Colonic mucosa (tissue), 4 donors: ENCODE results near the gene HOXD10. TPM values are rescaled to one million over a fixed set of nuclear protein-coding genes. Genes with fewer than 3 reads are reported as not detected.
A peak's percentile ranks its signal among the peaks of the same experiment; 100 is the strongest.

ENCODE experiments used
- DNase-seq: peaks from one replicate; pipeline ENCODE4 v3.0.0-alpha.2; 2020
- H3K27ac ChIP-seq: fragments of 200-600 bp; one replicate; pipeline ENCODE4 v1.8.0; 2021
- H3K27me3 ChIP-seq: fragments of 200-600 bp; one replicate; pipeline ENCODE4 v1.8.0; 2021
- H3K36me3 ChIP-seq: fragments of 200-600 bp; one replicate; pipeline ENCODE4 v1.8.0; 2021
- H3K4me1 ChIP-seq: fragments of 200-600 bp; one replicate; pipeline ENCODE4 v1.8.0; 2021; ENCODE audit warnings: mild to moderate bottlenecking
- H3K4me3 ChIP-seq: fragments of 200-600 bp; one replicate; pipeline ENCODE4 v1.8.0; 2021
- H3K9ac ChIP-seq, 2 donors: one replicate each; pipeline ENCODE4 v1.7.0; 2013; ENCODE audit warnings: control low read depth in 2 of 2, low read depth in 2 of 2, low read length in 2 of 2
- H3K9me3 ChIP-seq: fragments of 200-600 bp; one replicate; pipeline ENCODE4 v1.8.0; 2021
- intact Hi-C: fragments of 100-400 bp; cut with DNase I; formaldehyde crosslinking; loops from one replicate; pipeline ENCODE4 v1.14.1; 2022
- total RNA-seq, 2 donors: library from RNA; stranded (reverse); fragmentation: NEBNext Ultra II Directional in 1 of 2; extraction: Animal tissue kit (Norgen Biotek cat#: 25700) in 1 of 2; gene quantifications; one replicate each; pipeline ENCODE4 v1.2.1, GENCODE V29; 2021
- TF ChIP-seq, protein P1 (sequence below): fragments of 200-600 bp; IDR thresholded peaks from one replicate; pipeline ENCODE4 v1.8.0; 2022; ENCODE audit warnings: antibody characterized with exemption, mild to moderate bottlenecking
- donor health status: healthy.
- donor health status: DM: no; HTN: no; CAD: no.
- donor health status: DM: no; HTN: no; CAD: no.

The HOXD10 gene
- total RNA-seq, 2 donors from 2014 or later: 0.32 to 1.9 TPM

DNA sequence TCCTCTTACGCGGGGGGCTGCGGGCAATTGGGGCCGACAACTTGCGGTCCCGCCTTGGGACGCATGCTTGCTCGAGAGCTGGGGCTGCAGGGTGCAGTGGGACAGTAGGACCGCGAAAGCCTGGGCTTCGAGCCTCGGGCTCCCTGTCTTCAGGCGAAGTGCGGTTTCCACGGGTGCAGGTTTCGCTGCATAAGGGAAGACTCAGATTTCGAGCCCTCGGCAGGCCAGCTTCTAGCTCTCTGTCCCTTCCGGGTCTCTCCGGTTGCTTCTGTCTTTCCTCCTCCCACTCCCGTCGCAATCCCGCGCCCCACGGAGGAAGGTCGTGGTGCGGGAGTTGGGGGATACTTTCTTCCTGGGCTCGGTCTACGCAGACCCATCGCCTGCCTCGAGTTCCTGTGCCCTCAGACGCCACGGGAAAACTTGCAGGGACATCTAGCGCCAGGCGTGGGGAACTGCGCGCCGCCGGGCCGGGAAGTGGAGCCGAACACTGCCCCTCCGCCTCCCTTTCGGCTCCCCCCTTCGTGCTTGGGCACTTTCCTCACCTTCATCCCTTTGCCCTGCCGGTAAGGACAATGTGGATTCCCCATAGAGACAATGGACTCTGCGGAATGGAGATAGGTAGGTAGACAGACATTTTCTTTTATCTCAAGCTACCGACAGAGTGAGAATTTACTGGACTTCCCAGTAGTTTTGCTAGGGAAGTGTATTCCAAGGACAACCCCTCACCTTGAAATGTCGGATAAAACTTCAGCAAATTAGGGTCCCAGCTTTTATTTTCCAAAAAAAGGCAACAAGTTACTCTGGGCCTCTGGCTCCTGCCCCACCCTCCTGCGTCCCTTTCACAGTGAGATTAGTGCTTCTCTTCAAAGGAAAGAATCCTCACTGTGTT lies 28.3 kb upstream of the HOXD10 start:
- Histone ChIP-seq H3K4me3 (peak overlapping the region; percentile 12), H3K9ac (no peak overlapping the region), H3K4me1 (peaks cover 13% of the 10 kb centered on the region), H3K9me3 (no peaks in the 10 kb centered on the region), H3K27me3 (peaks cover 100% of the 10 kb centered on the region), H3K36me3 (no peaks in the 10 kb centered on the region), H3K27ac (no peak overlapping the region)
- intact Hi-C loops: loop anchor here (5.0 kb wide), 2 partner anchors 401 to 836 kb away; no protein-coding TSS in a partner anchor
- peak; percentile 66 for DNase-seq
- TF ChIP-seq, protein P1, sequence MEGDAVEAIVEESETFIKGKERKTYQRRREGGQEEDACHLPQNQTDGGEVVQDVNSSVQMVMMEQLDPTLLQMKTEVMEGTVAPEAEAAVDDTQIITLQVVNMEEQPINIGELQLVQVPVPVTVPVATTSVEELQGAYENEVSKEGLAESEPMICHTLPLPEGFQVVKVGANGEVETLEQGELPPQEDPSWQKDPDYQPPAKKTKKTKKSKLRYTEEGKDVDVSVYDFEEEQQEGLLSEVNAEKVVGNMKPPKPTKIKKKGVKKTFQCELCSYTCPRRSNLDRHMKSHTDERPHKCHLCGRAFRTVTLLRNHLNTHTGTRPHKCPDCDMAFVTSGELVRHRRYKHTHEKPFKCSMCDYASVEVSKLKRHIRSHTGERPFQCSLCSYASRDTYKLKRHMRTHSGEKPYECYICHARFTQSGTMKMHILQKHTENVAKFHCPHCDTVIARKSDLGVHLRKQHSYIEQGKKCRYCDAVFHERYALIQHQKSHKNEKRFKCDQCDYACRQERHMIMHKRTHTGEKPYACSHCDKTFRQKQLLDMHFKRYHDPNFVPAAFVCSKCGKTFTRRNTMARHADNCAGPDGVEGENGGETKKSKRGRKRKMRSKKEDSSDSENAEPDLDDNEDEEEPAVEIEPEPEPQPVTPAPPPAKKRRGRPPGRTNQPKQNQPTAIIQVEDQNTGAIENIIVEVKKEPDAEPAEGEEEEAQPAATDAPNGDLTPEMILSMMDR: peak; percentile 71

DNA sequence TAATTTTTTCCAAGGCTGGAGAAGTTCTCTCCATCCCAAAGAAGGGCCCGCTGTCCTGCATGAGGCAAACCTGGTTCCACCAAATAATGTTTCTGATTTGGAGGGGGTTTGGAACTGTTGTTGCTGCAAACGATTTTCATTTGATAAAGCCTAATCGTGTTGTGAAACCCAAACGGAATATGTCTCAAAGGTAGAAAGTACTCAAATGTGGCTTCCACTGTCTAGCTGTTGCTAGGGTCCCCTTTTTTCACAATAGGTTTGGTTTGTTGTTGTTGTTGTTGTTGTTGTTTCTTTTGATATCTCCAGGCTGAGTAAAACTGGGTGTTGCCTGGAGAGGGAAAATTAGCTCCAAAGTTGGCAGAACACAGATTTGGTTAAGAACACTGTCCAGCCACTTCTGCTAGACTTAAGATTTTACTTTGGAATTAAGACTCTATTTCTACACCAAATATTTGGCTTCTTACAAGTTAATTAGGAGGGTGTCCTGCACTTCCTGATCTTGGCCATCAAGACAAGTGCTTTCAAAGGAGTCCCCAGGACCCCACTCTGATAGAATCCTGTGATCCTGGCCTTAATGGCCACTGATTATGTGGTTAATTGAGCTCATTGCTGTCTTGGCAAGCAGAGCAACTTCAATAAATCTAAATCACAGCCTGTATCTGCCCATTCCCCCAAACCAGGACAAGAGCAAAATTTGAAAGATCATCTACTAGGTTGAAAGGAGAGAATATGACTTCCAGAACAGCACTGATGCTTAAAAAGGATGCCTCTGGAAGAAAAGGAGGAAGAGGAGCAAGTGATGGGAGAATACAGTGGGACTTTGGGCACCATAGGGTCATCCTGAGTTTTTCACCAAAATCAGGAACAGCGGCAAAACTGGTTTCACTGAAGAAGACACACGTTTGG lies 27.4 kb upstream of the HOXD10 start:
- Histone ChIP-seq H3K4me1 (peaks cover 15% of the 10 kb centered on the region), H3K27ac (no peak overlapping the region), H3K4me3 (no peak overlapping the region), H3K9me3 (no peaks in the 10 kb centered on the region), H3K36me3 (no peaks in the 10 kb centered on the region), H3K27me3 (peaks cover 99% of the 10 kb centered on the region), H3K9ac (no peak overlapping the region)
- intact Hi-C loops: loop anchor here (5.0 kb wide), 2 partner anchors 402 to 837 kb away; no protein-coding TSS in a partner anchor
- DNase-seq: no peak
- TF ChIP-seq, protein P1: no peak

DNA sequence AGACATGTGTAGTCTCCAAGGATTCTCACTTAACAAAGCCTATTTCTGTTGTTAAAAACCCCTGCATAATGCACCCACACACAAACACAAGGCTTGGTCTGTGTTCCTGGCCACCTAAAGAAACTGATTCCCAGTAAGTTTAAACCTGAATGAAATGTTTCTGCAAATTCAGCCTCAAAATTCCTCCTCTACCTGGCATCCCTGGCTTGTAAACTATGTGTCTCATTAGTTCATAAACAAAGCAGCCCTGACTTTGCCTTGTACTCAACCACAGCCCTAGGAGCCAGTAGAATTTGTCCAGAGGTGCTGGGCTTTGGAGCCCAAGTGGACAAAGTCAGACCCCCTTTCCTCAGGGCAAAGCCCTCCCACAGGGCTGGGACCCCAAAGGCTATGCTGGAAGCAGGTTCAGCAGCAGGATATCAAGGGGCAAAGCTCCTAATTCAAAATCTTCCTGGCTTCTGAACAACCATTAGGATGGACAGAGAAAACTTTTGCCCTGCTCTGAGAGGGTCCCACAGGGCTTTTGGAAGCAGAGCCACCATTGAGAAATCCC lies 26.7 kb upstream of the HOXD10 start:
- Histone ChIP-seq H3K9me3 (no peaks in the 10 kb centered on the region), H3K4me3 (no peak overlapping the region), H3K9ac (no peak overlapping the region), H3K4me1 (peaks cover 13% of the 10 kb centered on the region), H3K27ac (no peak overlapping the region), H3K27me3 (peaks cover 99% of the 10 kb centered on the region), H3K36me3 (no peaks in the 10 kb centered on the region)
- DNase-seq: no peak
- intact Hi-C loops: loop anchor here (2.0 to 5.0 kb wide), 3 partner anchors 403 to 838 kb away; no protein-coding TSS in a partner anchor
- TF ChIP-seq, protein P1: no peak

DNA sequence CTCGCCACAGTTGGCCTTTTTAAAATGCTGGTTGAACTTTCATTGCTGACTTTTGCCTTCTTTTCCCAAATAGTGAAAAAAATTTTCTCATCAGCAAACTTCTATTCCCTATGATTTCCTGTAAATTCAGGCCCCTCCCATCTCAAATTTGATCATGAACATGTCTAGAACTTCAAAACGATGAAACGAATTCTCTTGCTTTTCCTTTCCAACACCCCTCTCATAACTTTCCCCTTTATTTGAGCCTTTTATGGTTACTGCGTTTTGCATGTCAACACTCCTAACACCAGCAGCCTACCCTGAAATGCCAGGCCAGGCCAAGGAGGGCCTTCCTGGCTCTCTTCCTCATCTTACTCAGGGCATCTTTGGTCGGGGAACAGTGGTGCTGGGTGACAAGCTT lies 25.7 kb upstream of the HOXD10 start:
- intact Hi-C loops: loop anchor here (2.0 kb wide), 1 partner anchor 724 kb away; no protein-coding TSS in a partner anchor
- Histone ChIP-seq H3K9ac (no peak overlapping the region), H3K9me3 (no peaks in the 10 kb centered on the region), H3K4me3 (no peak overlapping the region), H3K36me3 (no peaks in the 10 kb centered on the region), H3K27me3 (peaks cover 99% of the 10 kb centered on the region), H3K27ac (no peak overlapping the region), H3K4me1 (peaks cover 8% of the 10 kb centered on the region)
- TF ChIP-seq, protein P1: no peak
- no peak for DNase-seq
